PC-9 (cell line): ENCODE data around the gene UXS1.

Source experiments
- EZH2 ChIP-seq: fragments of 200-600 bp; sonication (generic); IDR thresholded peaks from 2 replicates; pipeline ENCODE4 v1.8.0; 2017; ENCODE audit warnings: antibody characterized with exemption, low read depth
- TF ChIP-seq, protein P1 (sequence below): fragments of 200-600 bp; sonication (generic); conservative IDR thresholded peaks from 2 replicates; pipeline ENCODE4 v1.6.1; 2017; ENCODE audit warnings: mixed run types, antibody characterized with exemption, mild to moderate bottlenecking, moderate library complexity

DNA sequence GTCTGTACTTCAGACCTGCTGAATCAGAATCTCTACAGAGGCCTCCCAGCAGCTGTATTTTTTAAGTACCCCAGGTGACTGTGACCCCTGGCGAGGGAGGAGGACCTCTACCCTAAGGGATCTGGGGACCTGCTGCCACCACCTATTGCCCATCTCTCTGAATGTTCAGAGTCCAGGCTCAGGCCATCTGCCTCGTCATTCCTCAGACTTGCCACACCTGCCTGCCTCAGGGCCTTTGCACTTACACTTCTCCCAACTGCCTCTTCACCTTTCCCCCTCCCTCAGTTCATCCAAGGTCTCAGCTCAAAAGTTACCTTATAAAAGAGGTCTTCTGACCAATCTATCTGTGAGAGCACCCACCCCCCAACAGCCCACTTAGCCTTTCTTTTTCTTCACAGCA is 21.5 kb downstream of the UXS1 start:
- TF ChIP-seq, protein P1, sequence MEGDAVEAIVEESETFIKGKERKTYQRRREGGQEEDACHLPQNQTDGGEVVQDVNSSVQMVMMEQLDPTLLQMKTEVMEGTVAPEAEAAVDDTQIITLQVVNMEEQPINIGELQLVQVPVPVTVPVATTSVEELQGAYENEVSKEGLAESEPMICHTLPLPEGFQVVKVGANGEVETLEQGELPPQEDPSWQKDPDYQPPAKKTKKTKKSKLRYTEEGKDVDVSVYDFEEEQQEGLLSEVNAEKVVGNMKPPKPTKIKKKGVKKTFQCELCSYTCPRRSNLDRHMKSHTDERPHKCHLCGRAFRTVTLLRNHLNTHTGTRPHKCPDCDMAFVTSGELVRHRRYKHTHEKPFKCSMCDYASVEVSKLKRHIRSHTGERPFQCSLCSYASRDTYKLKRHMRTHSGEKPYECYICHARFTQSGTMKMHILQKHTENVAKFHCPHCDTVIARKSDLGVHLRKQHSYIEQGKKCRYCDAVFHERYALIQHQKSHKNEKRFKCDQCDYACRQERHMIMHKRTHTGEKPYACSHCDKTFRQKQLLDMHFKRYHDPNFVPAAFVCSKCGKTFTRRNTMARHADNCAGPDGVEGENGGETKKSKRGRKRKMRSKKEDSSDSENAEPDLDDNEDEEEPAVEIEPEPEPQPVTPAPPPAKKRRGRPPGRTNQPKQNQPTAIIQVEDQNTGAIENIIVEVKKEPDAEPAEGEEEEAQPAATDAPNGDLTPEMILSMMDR: no peak
- no peak for TF ChIP-seq EZH2
